ENCODE measurements around the gene NUB1.
A peak's percentile ranks its signal among the peaks of the same experiment; 100 is the strongest.
"Not testable (repeated sequence)": the region's sequence is repeated elsewhere in the genome, so short reads cannot be mapped to it uniquely, and the experiment has no call there.

The NUB1 gene, protein sequence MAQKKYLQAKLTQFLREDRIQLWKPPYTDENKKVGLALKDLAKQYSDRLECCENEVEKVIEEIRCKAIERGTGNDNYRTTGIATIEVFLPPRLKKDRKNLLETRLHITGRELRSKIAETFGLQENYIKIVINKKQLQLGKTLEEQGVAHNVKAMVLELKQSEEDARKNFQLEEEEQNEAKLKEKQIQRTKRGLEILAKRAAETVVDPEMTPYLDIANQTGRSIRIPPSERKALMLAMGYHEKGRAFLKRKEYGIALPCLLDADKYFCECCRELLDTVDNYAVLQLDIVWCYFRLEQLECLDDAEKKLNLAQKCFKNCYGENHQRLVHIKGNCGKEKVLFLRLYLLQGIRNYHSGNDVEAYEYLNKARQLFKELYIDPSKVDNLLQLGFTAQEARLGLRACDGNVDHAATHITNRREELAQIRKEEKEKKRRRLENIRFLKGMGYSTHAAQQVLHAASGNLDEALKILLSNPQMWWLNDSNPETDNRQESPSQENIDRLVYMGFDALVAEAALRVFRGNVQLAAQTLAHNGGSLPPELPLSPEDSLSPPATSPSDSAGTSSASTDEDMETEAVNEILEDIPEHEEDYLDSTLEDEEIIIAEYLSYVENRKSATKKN

DNA sequence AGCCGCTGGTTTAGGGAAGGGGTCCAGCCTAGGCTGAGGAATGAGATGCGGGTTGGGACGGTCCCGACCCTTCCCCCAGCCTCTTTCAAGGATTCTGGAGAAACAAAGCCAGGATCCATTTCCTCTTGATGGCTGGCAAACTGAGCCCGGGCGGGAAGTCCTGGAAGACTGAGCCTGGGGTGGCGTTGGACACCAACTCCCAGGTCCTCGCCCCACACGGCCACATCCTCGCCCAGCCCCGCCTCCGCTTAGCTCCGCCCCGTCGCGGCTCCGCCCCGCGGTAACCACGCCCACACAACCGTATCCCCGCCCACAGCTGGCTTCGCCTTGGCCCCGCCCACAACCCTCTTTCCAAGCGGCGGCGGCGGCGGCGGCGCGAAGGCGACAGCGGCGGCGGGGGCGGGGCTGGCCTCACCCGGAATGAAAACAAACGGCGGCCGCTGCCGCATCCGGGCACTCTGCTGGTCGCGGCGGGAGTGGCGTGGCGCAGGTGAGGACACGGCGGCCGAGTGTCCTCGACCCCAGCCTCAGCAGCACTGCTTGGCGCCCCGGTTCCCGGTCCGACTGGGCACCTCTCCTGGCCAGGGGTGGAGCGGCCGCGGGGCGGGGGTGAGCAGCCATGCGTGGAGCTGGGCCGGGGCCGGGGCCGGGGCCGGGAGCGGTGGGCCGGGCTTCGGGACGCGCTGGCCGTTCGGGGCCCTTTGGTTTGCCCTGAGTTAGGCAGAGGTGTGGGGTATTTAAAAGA lies at the start of gene NUB1:
Gene NUB1 (plus strand): TSS at position 456 of the 745 bp plus-strand sequence. CDS start 3,538 bp downstream, outside the sequence.
- DNase-seq: peak; percentile 59

GRCh38 chr7:151292850-151293249 lies 48.8 kb upstream of the NUB1 start:
- DNase-seq: no peak

DNA sequence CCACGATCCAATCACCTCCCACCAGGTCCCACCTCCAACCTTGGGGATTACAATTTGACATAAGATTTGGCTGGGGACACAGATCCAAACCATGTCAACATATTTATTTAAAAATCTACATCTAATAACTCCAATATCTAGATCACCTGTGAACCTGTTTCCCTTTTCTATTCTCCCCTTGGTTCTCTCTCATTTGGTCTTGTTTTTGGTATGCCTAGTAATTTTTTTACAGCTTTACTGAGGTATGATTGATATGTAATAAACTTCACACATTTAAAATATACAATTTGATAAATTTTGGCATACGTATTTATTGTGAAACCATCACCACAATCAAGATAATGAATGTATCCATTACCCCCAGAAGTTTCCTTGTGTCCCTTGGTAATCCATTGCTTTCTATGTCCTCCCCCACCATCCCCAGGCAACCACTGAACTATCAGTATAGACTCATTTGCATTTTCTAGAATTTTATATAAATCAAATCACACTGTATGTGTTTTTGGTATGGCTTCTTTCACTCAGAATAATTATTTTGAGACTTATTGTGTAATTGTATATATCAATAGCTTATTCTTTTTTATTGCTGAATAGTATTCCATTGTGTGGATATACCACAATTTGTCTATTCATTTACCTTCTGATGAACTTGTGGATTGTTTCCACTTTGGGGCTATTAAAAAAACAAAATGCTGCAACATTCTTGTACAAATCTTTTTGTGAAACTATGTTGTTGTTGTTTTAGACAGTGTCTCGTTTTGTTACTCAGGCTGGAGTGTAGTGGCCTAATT lies 45.2 kb upstream of the NUB1 start:
- no peak for DNase-seq

DNA sequence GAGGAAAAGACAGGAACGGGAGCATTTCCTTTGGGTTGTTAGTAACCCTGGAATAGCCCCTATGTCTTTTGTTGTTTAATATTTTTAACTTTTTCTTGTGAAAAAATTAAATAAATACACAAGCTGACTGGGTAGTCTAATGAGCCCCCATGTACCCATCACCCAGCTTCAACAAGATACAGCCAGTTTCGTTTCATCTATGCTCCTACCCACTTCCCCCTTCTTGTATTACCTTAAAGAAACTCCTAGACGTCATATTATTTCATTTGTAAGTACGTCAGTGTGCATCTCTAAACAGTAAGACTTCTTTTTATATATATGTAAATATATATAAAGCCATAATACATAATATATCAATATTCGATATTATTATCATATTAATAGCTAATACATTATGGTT lies 42.8 kb upstream of the NUB1 start:
- no peak for DNase-seq

DNA sequence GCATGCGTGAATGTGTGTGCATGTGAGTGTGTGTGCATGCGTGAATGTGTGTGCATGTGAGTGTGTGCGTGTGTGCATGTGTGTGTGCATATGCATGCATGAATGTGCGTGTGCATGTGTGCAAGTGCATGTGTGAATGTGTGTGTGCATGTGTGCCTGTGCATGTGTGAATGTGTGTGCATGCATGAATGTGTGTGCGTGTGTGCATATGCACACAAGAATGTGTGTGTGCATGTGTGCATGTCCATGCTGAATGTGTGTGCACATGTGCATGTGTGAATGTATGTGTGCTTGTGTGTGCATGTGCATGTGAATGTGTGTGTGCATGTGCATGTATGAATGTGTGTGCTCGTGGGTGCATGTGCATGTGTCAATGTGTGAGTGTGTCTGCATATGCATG lies 42.1 kb upstream of the NUB1 start:
- no peak for DNase-seq

- DNase-seq: no peak
These were observed 41.5 kb upstream of the NUB1 start for GRCh38 chr7:151299940-151300645.

DNA sequence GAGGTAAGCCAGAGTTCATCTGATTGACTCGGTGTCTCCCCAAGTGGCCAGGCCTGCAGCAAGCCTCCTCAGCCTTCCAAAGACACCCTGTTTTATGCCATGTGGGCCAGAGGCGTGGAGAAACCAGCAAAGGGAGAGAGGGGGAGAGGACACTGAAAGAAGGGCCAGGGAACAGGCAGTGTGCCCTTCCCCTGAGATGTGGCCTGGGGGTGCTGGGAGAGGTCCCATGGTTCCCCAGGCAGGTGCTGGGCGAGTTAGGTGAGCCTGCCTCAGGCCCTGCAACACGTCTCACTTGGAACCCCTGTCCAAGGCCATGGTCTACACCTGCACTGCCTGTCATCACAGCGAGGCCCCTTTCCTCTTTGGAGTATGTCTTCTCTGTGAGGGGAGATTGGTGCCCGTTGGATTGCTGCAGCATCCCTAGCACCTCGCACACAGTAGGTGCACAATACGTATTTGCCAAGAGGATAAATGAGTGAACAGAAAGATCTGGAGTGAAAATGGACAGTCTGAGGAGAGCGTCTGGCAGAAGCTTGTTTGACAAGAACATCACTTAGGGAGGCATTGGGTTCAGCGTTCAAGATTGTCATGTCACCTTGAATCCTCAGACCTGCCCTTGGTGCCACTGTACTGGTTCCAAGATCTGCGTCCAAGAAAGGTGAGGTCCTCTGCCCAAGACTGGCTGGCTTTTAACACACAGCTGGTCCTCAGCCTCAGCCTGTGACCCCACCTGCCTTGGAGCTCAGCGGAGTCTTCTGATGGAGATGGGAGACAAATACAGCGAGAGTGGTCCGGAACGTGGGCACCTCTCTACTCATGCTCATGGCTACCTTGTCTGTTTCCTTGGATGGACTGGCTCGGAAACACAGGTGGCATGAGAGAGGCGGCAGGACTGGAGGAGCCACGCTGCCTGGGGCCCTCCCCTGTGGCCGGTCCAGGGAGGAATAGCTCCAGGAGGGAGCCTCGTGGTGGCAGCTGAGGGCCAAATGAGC lies 39.8 kb upstream of the NUB1 start:
- DNase-seq: no peak

DNA sequence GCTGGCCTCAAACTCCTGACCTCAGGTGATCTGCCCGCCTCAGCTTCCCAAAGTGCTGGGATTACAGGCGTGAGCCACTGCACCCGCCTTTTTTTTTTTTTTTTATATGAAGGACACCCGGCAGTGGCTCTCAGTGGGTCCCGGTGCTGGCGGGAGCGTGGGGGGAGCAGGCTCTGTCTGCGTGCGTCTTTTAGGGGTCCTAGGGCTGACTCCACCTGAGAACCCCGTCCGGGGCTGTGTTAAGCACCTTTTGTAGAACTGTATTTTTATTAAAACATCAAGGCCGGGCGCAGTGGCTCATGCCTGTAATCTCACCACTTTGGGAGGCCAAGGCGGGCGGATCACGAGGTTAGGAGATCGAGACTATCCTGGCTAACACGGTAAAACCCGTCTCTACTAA lies 37.4 kb upstream of the NUB1 start:
- not testable (repeated sequence) for DNase-seq

GRCh38 chr7:151304856-151305255 lies 36.8 kb upstream of the NUB1 start:
- DNase-seq: no peak

GRCh38 chr7:151306374-151306773 lies 35.2 kb upstream of the NUB1 start:
- DNase-seq: no peak

GRCh38 chr7:151306860-151307259 lies 34.8 kb upstream of the NUB1 start:
- DNase-seq: no peak

- DNase-seq: no peak
These were observed 34.1 kb upstream of the NUB1 start for GRCh38 chr7:151307536-151307935.

GRCh38 chr7:151308256-151308655 lies 33.4 kb upstream of the NUB1 start:
- DNase-seq: no peak

- DNase-seq: no peak
These were observed 32.8 kb upstream of the NUB1 start for GRCh38 chr7:151308791-151309190.

- no peak for DNase-seq
These were observed 32.3 kb upstream of the NUB1 start for GRCh38 chr7:151309311-151309710.

DNA sequence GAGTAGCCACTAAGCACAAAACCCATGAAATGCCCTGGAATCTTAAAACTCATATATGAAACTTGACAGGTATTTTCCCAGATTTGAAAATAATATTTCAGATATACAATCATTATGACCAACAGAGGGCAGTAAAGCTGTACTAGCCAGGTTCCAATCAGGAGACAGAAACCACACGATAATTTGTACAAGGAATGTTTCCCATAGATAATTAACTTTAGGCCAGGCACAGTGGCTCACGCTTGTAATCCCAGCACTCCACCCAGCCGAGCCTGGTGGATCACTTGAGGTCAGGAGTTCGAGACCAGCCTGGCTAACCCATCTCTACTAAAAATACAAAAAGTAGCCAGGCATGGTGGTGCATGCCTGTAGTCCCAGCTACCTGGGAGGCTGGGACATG lies 31.0 kb upstream of the NUB1 start:
- DNase-seq: no peak

DNA sequence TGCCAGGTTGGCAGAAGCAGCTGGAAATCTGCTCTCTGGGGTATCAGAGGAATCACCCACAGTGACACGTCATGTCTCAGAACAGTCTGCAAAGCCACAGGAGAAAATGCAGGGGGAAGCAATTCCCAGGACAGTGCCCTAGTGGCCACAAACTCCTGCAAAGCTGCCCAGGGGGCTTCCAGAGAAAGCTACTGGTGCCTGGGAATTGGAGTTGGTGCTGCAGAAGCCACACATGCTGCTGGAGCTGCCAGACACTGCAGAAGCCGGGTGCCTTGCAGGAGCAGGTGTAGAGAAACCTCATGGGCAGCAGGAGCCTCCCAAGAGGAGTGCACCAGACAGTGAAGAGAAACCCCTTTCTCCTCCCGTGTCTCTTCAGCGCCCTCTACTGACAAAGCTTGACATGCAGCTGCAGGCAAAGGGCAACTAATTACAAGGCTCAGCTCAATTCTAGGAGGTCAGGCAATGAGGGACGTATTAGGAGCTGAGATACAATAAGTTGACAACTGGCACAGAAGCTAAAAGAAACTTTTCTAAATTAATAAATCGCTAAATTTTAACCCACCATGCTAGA lies 30.2 kb upstream of the NUB1 start:
- DNase-seq: peak; percentile 20

DNA sequence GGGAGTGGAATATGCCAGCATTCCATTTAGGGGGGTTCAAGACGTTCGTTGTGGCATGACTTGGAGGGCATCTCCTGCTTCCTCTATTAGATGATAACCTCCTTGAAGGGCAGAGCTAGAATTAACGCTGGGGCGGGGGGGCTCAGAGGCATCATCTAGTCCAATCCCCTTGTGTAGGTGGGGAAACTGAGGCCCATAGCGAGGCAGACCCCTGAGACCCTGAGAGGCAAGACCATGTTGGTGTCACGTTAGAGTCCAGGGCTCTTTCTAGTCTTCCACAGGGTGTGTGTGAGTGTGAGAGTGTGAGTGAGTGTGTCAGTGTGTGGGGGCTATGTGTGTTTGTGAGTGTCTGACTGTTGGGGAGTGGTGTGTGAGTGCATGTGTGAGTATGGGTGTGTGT lies 29.3 kb upstream of the NUB1 start:
- DNase-seq: no peak

DNA sequence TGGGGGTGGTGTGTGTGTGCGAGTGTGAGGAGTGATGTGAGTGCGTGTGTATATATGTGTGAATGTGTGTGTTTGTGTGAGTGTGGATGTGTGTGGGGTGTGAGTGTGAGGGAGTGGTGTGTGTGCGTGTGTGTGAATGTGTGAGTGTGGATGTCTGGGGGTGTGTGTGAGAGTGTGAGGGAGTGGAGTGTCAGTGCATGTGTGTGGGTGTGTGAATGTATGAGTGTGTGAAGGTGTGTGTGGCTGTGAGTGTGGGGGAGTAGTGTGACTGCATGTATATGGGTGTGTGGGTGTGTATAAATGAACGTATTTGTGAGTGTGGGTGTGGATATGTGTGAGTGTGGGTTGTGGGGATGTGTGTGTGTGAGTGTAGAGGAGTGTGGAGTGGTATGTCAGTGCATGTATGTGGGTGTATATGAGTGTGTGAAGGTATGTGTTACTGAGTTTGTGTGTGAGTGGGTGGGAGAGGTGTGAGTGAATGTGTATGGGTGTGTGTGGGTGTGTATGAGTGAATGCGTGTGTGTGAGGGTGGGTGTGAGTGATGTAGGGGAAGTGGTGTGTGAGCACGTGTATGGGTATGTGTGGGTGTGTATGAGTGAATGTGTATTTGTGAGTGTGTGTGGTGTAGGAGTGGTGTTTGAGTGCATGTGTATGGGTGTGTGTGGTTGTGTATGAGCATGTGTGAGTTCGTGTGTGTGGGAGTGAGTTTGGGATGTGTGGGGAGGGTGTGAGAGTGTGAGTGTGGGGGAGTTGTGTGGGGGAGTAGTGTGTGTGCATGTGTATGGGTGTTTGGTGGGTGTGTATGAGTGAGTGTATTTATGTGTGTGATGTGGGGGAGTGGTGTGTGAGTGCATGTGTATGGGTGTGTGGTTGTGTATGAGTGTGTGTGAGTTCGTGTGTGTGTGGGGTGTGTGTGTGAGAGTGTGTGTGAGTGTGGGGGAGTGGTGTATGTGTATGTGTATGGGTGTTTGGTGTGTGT lies 28.5 kb upstream of the NUB1 start:
- no peak for DNase-seq

Measured in DMS 273 treated with DMSO at 0.1 percent for 48 hours (cell line).